ENCODE results near the gene FH.
A peak's percentile ranks its signal among the peaks of the same experiment; 100 is the strongest.

FH gene

DNA sequence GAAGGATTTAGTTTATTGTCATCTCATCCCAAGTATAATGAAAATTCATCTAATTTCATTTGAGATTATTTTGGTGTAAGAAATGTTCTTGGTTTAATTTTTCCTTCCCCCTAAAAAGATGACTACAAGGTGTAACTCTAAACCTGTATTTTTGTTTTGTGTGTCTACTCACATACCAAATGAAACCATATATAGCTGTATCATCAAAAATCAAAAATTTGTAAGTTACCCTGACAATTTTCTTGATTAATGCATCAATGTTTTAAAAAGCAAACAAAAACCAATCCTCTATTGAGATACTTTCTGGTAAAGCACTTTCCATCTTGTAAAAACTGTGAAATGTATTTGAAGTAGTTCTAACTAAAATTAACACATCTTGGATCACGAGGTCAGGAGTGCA is 30.8 kb downstream of the FH start:
- H3K9ac ChIP-seq (ENCODE audit: low read depth, low read length, poor library complexity, severe bottlenecking), result no peak overlapping the region
- H3K4me2 ChIP-seq (ENCODE audit: low read depth, low read length, poor library complexity, severe bottlenecking), result no peak overlapping the region
- no peak overlapping the region for H3K4me3 ChIP-seq (ENCODE audit: low read length, poor library complexity, severe bottlenecking)
- no peaks in the 10 kb centered on the region for H3K9me3 ChIP-seq (ENCODE audit: insufficient read depth, low read depth, low read length)
- TF ChIP-seq, protein P1, sequence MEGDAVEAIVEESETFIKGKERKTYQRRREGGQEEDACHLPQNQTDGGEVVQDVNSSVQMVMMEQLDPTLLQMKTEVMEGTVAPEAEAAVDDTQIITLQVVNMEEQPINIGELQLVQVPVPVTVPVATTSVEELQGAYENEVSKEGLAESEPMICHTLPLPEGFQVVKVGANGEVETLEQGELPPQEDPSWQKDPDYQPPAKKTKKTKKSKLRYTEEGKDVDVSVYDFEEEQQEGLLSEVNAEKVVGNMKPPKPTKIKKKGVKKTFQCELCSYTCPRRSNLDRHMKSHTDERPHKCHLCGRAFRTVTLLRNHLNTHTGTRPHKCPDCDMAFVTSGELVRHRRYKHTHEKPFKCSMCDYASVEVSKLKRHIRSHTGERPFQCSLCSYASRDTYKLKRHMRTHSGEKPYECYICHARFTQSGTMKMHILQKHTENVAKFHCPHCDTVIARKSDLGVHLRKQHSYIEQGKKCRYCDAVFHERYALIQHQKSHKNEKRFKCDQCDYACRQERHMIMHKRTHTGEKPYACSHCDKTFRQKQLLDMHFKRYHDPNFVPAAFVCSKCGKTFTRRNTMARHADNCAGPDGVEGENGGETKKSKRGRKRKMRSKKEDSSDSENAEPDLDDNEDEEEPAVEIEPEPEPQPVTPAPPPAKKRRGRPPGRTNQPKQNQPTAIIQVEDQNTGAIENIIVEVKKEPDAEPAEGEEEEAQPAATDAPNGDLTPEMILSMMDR (conservative IDR thresholded peaks at IDR 0.05; ENCODE audit: low read length), result no peak
- TF ChIP-seq EZH2phosphoT487 (IDR thresholded peaks at IDR 0.05; ENCODE audit: borderline replicate concordance), result no peak
- H3K79me2 ChIP-seq (ENCODE audit: insufficient read depth, low read length), result no peaks in the 10 kb centered on the region
- no peaks in the 10 kb centered on the region for H3F3A ChIP-seq (ENCODE audit: low read depth)
- H3K36me3 ChIP-seq (ENCODE audit: insufficient read depth, low read length), result no peaks in the 10 kb centered on the region
- H3K4me1 ChIP-seq (ENCODE audit: insufficient read depth, low read length, poor library complexity, severe bottlenecking), result no peaks in the 10 kb centered on the region
- H4K20me1 ChIP-seq (ENCODE audit: insufficient read depth, low read length, poor library complexity, severe bottlenecking), result no peaks in the 10 kb centered on the region
- H3K27me3 ChIP-seq (ENCODE audit: insufficient read depth, low read length, poor library complexity, severe bottlenecking), result no peaks in the 10 kb centered on the region
- no peaks in the 10 kb centered on the region for H3K9me2 ChIP-seq (replicated peaks; ENCODE audit: low read depth, low read length)
- no peak overlapping the region for H2AFZ ChIP-seq (ENCODE audit: low read length)

- Histone ChIP-seq H3K4me2 (ENCODE audit: low read depth, low read length, poor library complexity, severe bottlenecking) (no peak overlapping the region), H3K9ac (ENCODE audit: low read depth, low read length, poor library complexity, severe bottlenecking) (no peak overlapping the region), H3K9me2 (replicated peaks; ENCODE audit: low read depth, low read length) (no peaks in the 10 kb centered on the region), H3K27me3 (ENCODE audit: insufficient read depth, low read length, poor library complexity, severe bottlenecking) (no peaks in the 10 kb centered on the region), H3K4me3 (ENCODE audit: low read length, poor library complexity, severe bottlenecking) (no peak overlapping the region), H3K79me2 (ENCODE audit: insufficient read depth, low read length) (no peaks in the 10 kb centered on the region), H4K20me1 (ENCODE audit: insufficient read depth, low read length, poor library complexity, severe bottlenecking) (no peaks in the 10 kb centered on the region), H2AFZ (ENCODE audit: low read length) (no peak overlapping the region), H3K9me3 (ENCODE audit: insufficient read depth, low read depth, low read length) (no peaks in the 10 kb centered on the region), H3K36me3 (ENCODE audit: insufficient read depth, low read length) (no peaks in the 10 kb centered on the region), H3F3A (ENCODE audit: low read depth) (no peaks in the 10 kb centered on the region), H3K4me1 (ENCODE audit: insufficient read depth, low read length, poor library complexity, severe bottlenecking) (no peaks in the 10 kb centered on the region)
- no peak for TF ChIP-seq EZH2phosphoT487 (IDR thresholded peaks at IDR 0.05; ENCODE audit: borderline replicate concordance)
- TF ChIP-seq, protein P1 (conservative IDR thresholded peaks at IDR 0.05; ENCODE audit: low read length), result peak; percentile 61
Measured at GRCh38 chr1:241485554-241485992, 34.0 kb downstream of the FH start.

DNA sequence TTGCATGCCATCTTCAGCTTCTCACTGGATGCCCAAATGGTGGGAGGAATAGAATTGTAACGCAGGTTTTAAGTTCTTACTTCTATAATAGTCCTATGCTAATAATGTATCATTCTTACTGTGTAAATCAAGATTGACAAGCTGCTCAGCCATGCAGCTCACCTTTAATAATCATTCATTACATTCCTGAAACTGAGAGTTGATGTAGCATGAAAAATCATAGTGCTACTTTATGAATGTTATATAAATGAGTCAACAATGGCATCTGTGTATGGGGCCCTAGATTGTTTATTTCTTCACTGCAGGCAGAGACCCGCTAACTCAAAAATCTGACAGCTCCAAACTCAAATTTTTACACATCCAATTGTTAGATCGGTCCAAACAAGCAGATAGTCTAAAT is 34.4 kb downstream of the FH start:
- Histone ChIP-seq H3K9me2 (replicated peaks; ENCODE audit: low read depth, low read length) (no peaks in the 10 kb centered on the region), H3F3A (ENCODE audit: low read depth) (no peaks in the 10 kb centered on the region), H3K9ac (ENCODE audit: low read depth, low read length, poor library complexity, severe bottlenecking) (no peak overlapping the region), H2AFZ (ENCODE audit: low read length) (no peak overlapping the region), H3K27me3 (ENCODE audit: insufficient read depth, low read length, poor library complexity, severe bottlenecking) (no peaks in the 10 kb centered on the region), H3K79me2 (ENCODE audit: insufficient read depth, low read length) (no peaks in the 10 kb centered on the region), H3K9me3 (ENCODE audit: insufficient read depth, low read depth, low read length) (no peaks in the 10 kb centered on the region), H3K4me3 (ENCODE audit: low read length, poor library complexity, severe bottlenecking) (no peak overlapping the region), H3K36me3 (ENCODE audit: insufficient read depth, low read length) (no peaks in the 10 kb centered on the region), H3K4me1 (ENCODE audit: insufficient read depth, low read length, poor library complexity, severe bottlenecking) (no peaks in the 10 kb centered on the region), H3K4me2 (ENCODE audit: low read depth, low read length, poor library complexity, severe bottlenecking) (no peak overlapping the region), H4K20me1 (ENCODE audit: insufficient read depth, low read length, poor library complexity, severe bottlenecking) (no peaks in the 10 kb centered on the region)
- TF ChIP-seq, protein P1 (conservative IDR thresholded peaks at IDR 0.05; ENCODE audit: low read length), result no peak
- TF ChIP-seq EZH2phosphoT487 (IDR thresholded peaks at IDR 0.05; ENCODE audit: borderline replicate concordance), result no peak
